DMS79 (cell line): ENCODE results near the gene MTMR12.
A peak's percentile ranks its signal among the peaks of the same experiment; 100 is the strongest.

Source experiments
- DNase-seq: peaks from one replicate; lab custom pipeline; 2025; lab: John Stamatoyannopoulos, UW

The MTMR12 gene, protein sequence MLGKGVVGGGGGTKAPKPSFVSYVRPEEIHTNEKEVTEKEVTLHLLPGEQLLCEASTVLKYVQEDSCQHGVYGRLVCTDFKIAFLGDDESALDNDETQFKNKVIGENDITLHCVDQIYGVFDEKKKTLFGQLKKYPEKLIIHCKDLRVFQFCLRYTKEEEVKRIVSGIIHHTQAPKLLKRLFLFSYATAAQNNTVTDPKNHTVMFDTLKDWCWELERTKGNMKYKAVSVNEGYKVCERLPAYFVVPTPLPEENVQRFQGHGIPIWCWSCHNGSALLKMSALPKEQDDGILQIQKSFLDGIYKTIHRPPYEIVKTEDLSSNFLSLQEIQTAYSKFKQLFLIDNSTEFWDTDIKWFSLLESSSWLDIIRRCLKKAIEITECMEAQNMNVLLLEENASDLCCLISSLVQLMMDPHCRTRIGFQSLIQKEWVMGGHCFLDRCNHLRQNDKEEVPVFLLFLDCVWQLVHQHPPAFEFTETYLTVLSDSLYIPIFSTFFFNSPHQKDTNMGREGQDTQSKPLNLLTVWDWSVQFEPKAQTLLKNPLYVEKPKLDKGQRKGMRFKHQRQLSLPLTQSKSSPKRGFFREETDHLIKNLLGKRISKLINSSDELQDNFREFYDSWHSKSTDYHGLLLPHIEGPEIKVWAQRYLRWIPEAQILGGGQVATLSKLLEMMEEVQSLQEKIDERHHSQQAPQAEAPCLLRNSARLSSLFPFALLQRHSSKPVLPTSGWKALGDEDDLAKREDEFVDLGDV

DNA sequence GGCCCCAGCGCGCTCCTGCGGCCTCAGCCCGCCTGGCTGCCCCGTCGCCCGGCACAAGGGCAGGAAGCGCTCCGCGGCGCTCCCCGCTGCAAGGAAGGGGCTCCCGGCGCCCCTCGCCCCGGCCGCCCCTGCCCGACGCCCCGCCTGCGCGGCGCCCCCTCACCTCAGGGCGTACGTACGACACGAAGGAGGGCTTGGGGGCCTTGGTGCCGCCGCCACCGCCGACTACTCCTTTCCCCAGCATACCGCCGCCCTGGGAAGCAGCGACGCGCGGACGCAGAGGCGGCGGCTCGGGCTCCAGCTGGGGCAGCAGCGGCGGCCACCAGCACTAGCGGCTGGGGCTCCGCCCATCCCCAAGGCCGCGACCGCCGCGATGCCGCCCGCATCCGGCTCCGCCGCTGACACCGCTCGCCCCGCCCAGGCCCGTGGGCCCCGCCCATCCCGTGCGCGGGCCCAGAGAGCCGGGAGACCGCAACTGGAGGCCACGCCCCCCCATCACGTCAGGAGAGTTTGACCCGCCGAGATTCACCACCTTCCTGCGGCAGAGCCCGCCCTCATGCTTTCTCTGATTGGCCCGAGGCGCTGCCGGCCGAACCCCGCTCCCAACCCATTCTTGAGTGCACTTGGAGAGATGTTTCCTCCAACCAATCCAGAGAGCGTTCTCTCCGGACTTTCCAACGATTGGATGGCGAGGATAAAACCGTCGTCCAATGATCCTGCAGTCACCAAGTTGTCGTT lies at the start of gene MTMR12:
Gene MTMR12 (minus strand): TSS at position 345 of the 738 bp plus-strand sequence. CDS start 101 bp downstream, at position 244.
- DNase-seq, result peak; percentile 99

DNA sequence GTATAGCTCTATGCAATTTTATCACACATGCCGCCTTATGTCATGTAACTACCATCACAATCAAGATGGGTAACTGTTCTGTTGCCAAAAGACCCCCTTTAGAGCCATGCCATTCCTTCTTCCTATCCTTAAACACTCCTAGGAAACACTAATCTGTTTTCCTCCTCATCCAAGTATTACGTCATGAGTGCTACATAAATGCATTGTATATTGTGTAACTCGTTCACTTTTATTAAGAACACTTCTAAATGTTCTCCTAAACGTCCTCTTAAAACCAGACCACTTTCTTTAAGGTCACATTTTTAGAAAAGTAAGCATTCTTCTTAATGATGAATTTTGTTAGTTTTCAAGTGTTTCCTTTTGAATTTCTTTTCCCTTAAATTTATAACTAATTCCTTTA lies 49.8 kb upstream of the MTMR12 start:
- no peak for DNase-seq

- DNase-seq, result no peak
Measured at GRCh38 chr5:32360906-32361305, 48.2 kb upstream of the MTMR12 start.

GRCh38 chr5:32358611-32359010 lies 45.9 kb upstream of the MTMR12 start:
- DNase-seq, result no peak

DNA sequence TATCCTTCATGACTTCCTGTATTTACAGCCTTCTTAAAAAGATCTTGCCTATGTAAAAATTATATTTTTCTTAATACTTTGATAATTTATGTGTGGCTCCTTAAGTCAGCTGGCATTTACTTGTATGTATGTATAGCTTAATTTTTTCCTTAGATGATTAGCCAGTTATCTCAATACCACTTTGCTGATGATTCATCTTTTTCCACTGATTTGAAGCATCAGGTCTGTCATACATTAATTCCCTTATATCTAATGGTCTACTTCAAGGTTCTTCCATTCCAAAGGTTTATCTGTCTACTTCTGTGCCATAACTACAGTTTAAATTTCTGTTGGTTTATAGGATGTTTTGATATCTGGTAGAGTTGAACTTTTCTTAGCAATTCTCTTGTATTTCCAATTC lies 44.9 kb upstream of the MTMR12 start:
- DNase-seq, result no peak

GRCh38 chr5:32355686-32356085 lies 42.9 kb upstream of the MTMR12 start:
- no peak for DNase-seq

DNA sequence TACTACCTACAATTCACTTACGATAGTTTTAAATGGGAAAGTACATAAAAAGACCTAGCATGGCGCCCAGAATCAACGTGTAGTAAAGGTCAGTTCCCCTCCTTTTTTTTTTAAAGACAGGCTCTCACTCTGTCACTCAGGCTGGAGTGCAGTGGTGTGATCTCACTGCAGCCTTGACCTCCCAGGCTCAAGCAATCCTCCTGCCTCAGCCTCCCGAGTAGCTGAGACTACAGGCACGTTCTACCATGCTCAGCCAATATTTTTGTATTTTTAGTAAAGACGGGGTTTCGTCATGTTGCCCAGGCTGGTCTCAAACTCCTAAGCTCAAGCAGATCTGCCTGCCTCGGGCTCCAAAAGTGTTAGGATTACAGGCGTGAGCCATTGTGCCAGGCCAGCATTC lies 40.7 kb upstream of the MTMR12 start:
- no peak for DNase-seq

GRCh38 chr5:32352685-32353084 lies 39.9 kb upstream of the MTMR12 start:
- no peak for DNase-seq

DNA sequence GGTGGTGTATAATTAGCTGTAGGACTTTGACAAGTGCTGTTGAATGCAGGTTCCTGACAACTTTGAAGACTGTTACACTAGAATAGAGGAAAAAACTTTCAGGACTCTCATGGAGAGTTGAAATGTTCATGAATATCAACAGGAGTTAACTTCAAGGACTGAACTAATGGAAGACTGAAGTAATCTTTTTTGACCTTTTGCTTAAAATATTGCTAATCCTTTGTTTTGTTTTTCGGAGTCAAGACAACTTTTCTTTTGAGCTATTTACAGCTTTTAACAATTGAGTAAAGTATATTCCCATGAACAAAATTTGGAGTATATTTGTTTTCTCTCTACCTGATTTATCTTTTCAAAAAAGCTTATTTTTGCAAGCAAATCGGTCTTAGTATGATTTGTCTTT lies 34.1 kb upstream of the MTMR12 start:
- DNase-seq, result no peak

GRCh38 chr5:32343058-32343672 lies 30.4 kb upstream of the MTMR12 start:
- DNase-seq, result no peak

DNA sequence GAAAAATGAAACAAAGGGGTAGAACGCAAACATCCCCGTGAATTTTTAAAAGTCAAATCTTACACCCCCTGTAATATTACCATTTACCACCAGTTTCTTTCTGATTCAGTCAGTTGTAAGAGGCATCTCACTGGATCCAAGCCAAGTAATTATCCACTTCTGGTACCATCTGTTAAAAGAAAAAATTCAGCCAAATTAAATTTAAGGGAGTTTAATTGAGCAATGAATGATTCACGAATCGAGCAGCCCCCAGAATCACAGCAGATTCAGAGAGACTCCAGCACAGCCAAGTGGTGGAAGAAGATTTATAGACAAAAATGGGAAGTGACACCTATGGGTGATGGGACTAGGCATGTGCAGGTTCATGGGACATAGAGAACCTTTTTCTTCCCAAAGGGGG lies 29.9 kb upstream of the MTMR12 start:
- no peak for DNase-seq

DNA sequence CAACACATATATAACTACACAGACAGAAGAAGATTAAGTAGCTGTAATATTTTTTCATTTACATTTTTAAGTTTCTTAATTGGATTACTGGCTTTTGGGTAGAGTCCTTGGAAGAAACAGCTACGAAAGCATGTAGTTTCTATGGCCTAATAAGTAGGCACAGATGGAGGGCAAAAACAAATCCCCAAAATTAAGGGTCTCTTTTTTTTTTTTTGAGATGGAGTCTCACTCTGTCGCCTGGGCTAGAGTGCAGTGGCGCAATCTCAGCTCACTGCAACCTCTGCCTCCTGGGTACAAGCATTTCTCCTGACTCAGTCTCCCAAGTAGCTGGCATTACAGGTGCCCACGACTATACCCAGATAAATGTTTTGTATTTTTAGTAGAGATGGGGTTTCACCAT lies 27.1 kb upstream of the MTMR12 start:
- DNase-seq, result no peak

DNA sequence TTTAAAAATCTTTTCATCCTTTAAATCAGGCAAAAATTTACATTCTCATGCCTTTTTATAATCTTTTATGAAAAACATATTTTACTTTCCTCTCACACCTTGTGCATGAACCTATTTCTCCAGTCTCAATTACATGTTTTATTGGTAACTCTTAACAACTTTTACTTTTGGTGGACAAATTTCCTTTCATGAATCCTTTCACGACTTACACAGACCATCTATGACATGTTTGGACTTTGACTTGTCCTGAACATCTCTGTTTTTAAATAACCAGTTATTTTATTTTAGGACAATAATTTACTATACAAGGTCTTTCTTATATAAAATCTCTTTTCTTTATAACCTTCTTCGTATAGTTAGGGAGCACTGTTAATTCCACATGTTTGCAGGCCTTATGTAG lies 26.5 kb upstream of the MTMR12 start:
- no peak for DNase-seq

DNA sequence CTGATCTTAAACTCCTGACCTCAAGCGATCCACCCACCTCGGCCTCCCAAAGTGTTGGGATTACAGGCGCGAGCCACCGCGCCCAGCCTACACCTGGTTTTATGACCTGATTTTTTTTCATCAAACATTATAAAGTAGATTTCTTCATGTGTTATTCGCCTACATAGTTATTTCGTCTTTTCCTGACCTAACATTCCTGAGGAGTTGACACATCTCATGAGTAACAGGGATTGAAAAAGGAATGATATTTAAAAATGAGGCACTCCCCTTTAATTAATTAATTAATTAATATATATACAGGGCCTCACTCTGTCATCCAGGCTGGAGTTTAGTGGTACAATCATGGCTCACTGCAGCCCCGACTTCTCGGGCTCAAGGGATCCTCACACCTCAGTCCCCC lies 20.2 kb upstream of the MTMR12 start:
- DNase-seq, result no peak

DNA sequence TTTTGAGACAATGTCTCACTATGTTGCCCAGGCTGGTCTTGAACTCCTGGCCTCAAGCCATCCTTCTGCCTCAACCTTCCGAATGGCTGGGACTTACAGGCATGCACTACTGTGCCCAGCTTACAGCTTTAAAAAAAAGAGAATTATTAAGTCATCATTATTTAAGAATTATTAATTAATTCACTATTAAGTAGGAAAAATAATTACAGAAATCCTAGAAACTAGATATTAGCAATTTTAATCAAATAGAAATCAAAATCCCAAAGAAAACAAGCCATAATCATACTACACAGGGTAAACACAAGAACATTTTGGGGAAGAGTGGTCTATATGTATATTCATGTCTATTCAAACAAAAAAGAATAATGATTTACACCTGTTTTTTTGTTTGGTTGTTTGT lies 19.6 kb upstream of the MTMR12 start:
- no peak for DNase-seq

DNA sequence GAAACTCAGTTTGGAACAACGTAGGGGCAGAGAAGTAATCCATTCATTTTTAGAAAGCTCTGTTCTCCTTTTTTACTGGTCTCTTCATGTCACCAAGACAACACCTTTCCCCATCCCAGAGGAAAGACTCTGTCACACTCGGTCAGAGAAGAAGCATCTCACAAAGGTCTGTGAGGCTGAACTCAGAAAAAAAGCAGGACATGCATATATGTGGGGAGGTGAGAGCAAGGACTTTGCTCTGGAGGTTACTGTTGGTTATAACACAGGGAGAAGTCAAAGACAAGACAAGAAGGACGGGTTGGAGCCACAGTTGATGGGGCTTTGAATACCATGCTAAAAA lies 19.2 kb upstream of the MTMR12 start:
- DNase-seq, result no peak

DNA sequence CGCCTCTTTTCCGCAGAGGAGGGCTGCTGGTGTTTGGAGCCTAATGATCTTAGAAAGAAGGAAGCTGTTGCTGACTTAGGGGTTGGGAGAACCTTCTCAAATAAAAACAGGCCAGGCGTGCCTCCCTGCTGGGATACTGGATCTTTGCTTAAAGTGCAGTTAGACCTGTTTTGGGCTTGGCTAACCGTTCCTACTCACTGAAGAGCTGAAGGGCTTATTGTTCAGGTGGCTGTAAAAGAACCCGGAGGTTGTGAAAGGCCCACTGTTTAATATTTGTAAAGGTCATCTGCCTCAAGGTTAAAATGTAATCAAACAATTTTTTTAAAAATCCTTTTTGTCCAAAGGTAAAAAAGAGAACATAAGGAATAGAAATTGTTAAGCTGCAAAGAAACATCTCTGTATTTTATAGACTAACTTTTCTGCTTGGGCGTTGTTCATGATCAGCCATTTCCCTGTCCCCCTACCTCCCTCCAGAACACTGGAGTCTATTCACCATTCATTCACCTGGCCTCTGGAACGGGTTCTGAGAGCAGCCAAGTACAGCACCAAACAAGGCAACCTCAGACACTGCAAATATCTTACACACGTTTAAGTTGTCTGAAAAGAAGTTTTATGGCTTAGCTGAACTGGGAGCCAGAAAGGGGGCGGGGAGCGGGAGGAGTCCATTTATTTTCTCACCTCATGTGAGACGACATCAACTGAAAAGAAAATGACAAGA lies 18.6 kb upstream of the MTMR12 start:
- DNase-seq, result no peak

DNA sequence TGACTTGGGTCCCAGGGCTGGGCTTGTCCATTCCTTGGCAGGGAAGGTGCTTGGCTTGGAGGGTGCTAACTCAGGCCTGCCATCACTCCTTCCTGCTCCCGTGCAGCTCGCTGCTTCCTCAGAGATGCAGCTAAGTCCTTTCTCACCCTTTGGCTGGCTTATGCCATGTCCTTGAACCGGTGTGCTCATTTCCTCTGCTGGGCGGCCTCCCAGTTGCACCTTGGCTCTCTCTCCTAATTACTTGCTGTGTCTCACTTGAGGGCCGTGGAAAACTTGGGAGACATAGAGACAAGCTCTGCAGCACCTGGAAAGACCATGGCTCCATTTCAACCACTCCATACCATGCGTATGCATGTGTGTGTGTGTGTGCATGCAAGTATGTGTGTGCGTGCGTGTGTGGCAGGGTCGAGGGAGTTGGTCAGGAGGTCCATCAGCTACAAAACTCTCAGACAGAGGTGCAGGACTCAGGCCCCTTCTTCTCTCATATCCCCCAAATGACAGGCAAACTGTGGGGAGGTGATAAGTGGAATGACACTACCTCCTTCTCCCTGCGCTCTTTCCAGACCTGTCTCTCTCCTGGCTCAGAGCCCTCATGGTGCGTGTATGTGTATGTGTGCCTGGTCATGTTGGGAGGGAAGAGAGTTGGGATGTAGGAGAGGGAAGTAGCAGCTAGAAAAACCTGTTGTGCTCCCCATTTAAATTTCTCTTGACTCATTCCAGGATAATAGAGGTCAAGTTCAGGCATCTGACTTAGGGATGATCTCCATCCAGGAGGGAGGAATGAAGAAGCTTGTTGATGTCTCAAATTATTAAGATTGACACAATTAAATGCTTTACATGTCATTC lies 17.6 kb upstream of the MTMR12 start:
- DNase-seq, result no peak

DNA sequence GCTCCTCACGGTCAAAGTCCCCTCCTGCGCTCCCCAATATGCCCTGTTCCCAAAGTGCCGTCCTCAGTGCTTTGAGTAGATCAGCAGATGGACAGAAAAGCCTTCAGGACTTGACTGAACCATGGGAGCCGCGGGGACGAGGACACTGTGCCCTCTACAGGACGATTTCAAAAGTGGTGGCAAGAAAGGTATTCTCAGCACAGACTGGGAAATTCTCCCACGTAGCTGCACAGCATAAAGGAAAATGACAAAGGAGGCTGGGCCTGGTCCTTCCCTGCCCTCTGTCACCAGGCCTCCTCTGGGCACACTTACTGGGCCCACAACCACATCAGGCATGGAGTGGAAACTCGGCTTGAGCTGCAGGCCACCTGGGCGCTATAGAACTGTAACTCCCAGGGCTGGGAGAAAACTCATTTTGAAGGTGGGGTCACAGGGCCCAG lies 16.7 kb upstream of the MTMR12 start:
- DNase-seq, result no peak

DNA sequence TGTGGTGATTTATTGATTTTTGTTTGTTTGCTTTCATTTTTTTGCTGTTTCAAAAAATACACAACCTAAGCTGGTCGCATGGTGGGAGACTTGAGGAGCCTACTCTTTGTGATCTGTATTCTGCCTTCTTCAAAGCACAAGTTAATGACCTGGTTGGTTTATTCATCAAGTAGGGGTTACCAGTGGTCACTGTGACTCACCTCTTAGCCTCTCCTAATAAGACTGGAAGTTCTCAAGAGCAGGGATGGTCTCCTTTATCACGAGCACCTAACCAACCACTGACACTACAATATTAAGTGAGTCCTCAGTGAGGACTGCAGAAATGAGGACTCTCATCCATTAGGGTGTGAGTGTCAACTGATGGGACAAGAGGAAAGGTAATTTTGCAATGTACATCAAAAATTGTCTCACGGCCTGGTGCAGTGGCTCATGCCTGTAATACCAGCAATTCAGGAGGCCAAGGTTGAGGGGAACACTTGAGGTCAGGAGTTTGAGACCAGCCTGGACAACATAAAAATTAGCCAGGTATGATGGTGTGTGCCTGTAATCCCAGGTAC lies 13.6 kb upstream of the MTMR12 start:
- DNase-seq, result no peak

- no peak for DNase-seq
Measured at GRCh38 chr5:32325616-32326015, 12.9 kb upstream of the MTMR12 start.
